T-helper 1 cell treated with Interleukin-12 subunit alpha and Interleukin-12 subunit beta and Interleukin-4 antibody, amounts not matched to agents 30 μg/mL and 1 μg/mL, for 36 hours (primary cell): Measurements from ENCODE around the gene KLHL17.

Experiments used
- H3K27ac Mint-ChIP-seq: one replicate; pipeline ENCODE4 v1.8.0; 2021; ENCODE audit warnings: mild to moderate bottlenecking, mixed read lengths
- H3K27me3 Mint-ChIP-seq: one replicate; pipeline ENCODE4 v1.8.0; 2021; ENCODE audit warnings: low read depth, mixed read lengths
- H3K36me3 Mint-ChIP-seq: one replicate; pipeline ENCODE4 v1.8.0; 2021; ENCODE audit warnings: low read depth, mixed read lengths
- H3K4me1 Mint-ChIP-seq: one replicate; pipeline ENCODE4 v1.8.0; 2021; ENCODE audit warnings: low read depth, mixed read lengths
- H3K4me3 Mint-ChIP-seq: one replicate; pipeline ENCODE4 v1.8.0; 2021; ENCODE audit warnings: mild to moderate bottlenecking, moderate library complexity, mixed read lengths
- H3K9me3 Mint-ChIP-seq: one replicate; pipeline ENCODE4 v1.8.0; 2021; ENCODE audit warnings: mixed read lengths

Gene KLHL17

GRCh38 chr1:918353-918752 is 42.0 kb upstream of the KLHL17 start:
- Mint-ChIP-seq H3K9me3 (no peaks in the 10 kb centered on the region), H3K36me3 (no peaks in the 10 kb centered on the region), H3K4me1 (peaks cover 2% of the 10 kb centered on the region), H3K27me3 (peaks cover 35% of the 10 kb centered on the region), H3K4me3 (no peak overlapping the region), H3K27ac (no peak overlapping the region)

- Mint-ChIP-seq H3K36me3 (no peaks in the 10 kb centered on the region), H3K4me1 (peaks cover 3% of the 10 kb centered on the region), H3K27ac (no peak overlapping the region), H3K9me3 (no peaks in the 10 kb centered on the region), H3K4me3 (no peak overlapping the region), H3K27me3 (peaks cover 37% of the 10 kb centered on the region)
Measured at GRCh38 chr1:918843-919242, 41.5 kb upstream of the KLHL17 start.

GRCh38 chr1:919271-919872 is 41.0 kb upstream of the KLHL17 start:
- Mint-ChIP-seq H3K27me3 (peaks cover 37% of the 10 kb centered on the region), H3K36me3 (no peaks in the 10 kb centered on the region), H3K4me3 (no peak overlapping the region)

GRCh38 chr1:920010-920409 is 40.4 kb upstream of the KLHL17 start:
- H3K36me3 Mint-ChIP-seq, result no peaks in the 10 kb centered on the region

More at GRCh38 chr1:919271-919872, 41.0 kb upstream of the KLHL17 start:
- H3K27ac Mint-ChIP-seq, result no peak overlapping the region
- H3K9me3 Mint-ChIP-seq, result no peaks in the 10 kb centered on the region
- peaks cover 3% of the 10 kb centered on the region for H3K4me1 Mint-ChIP-seq

GRCh38 chr1:920521-920920 is 39.9 kb upstream of the KLHL17 start:
- H3K36me3 Mint-ChIP-seq, result no peaks in the 10 kb centered on the region
- no peak overlapping the region for H3K4me3 Mint-ChIP-seq
- H3K9me3 Mint-ChIP-seq, result no peaks in the 10 kb centered on the region
- no peak overlapping the region for H3K27ac Mint-ChIP-seq
- peaks cover 3% of the 10 kb centered on the region for H3K4me1 Mint-ChIP-seq
- H3K27me3 Mint-ChIP-seq, result peaks cover 33% of the 10 kb centered on the region

More at GRCh38 chr1:920010-920409, 40.4 kb upstream of the KLHL17 start:
- Mint-ChIP-seq H3K27me3 (peaks cover 35% of the 10 kb centered on the region), H3K4me3 (no peak overlapping the region), H3K4me1 (peaks cover 3% of the 10 kb centered on the region), H3K27ac (no peak overlapping the region), H3K9me3 (no peaks in the 10 kb centered on the region)

- Mint-ChIP-seq H3K4me3 (no peak overlapping the region), H3K4me1 (peaks cover 3% of the 10 kb centered on the region), H3K36me3 (no peaks in the 10 kb centered on the region), H3K27me3 (peaks cover 39% of the 10 kb centered on the region), H3K27ac (no peak overlapping the region), H3K9me3 (no peaks in the 10 kb centered on the region)
Measured at GRCh38 chr1:921011-921837, 39.2 kb upstream of the KLHL17 start.

- Mint-ChIP-seq H3K9me3 (no peaks in the 10 kb centered on the region), H3K4me3 (peak within 1 kb of the TSS; percentile 54), H3K27ac (no peak within 1 kb of the TSS), H3K27me3 (peaks cover 52% of the 10 kb centered on the region), H3K4me1 (peaks cover 3% of the 10 kb centered on the region), H3K36me3 (no peaks in the 10 kb centered on the region)
Measured at GRCh38 chr1:923131-923990, 37.0 kb upstream of the KLHL17 start, which contains the start of gene SAMD11. SAMD11 (plus strand) TSS chr1:923923; CDS start chr1:924432, 509 bp downstream.

- Mint-ChIP-seq H3K9me3 (no peaks in the 10 kb centered on the region), H3K27ac (no peak overlapping the region), H3K4me1 (peaks cover 3% of the 10 kb centered on the region), H3K36me3 (no peaks in the 10 kb centered on the region), H3K4me3 (no peak overlapping the region), H3K27me3 (peaks cover 52% of the 10 kb centered on the region)
Measured at GRCh38 chr1:923991-924655, 36.3 kb upstream of the KLHL17 start.

GRCh38 chr1:924656-925560 is 35.5 kb upstream of the KLHL17 start:
- Mint-ChIP-seq H3K36me3 (no peaks in the 10 kb centered on the region), H3K27ac (no peak overlapping the region), H3K4me3 (no peak overlapping the region), H3K9me3 (no peaks in the 10 kb centered on the region), H3K27me3 (peaks cover 52% of the 10 kb centered on the region), H3K4me1 (peaks cover 3% of the 10 kb centered on the region)

- H3K27me3 Mint-ChIP-seq, result peaks cover 44% of the 10 kb centered on the region
- no peak overlapping the region for H3K4me3 Mint-ChIP-seq
- peaks cover 3% of the 10 kb centered on the region for H3K4me1 Mint-ChIP-seq
- no peaks in the 10 kb centered on the region for H3K9me3 Mint-ChIP-seq
- peak overlapping the region; percentile 49 for H3K27ac Mint-ChIP-seq
- H3K36me3 Mint-ChIP-seq, result no peaks in the 10 kb centered on the region
Measured at GRCh38 chr1:925561-926421, 34.6 kb upstream of the KLHL17 start.

GRCh38 chr1:927234-927633 is 33.1 kb upstream of the KLHL17 start:
- H3K27me3 Mint-ChIP-seq, result peaks cover 41% of the 10 kb centered on the region
- no peaks in the 10 kb centered on the region for H3K9me3 Mint-ChIP-seq
- H3K27ac Mint-ChIP-seq, result no peak overlapping the region
- no peaks in the 10 kb centered on the region for H3K36me3 Mint-ChIP-seq
- H3K4me3 Mint-ChIP-seq, result no peak overlapping the region
- peaks cover 3% of the 10 kb centered on the region for H3K4me1 Mint-ChIP-seq

- H3K4me3 Mint-ChIP-seq, result no peak overlapping the region
- H3K27ac Mint-ChIP-seq, result no peak overlapping the region
- H3K9me3 Mint-ChIP-seq, result no peaks in the 10 kb centered on the region
- peaks cover 36% of the 10 kb centered on the region for H3K27me3 Mint-ChIP-seq
- H3K4me1 Mint-ChIP-seq, result peaks cover 3% of the 10 kb centered on the region
- H3K36me3 Mint-ChIP-seq, result no peaks in the 10 kb centered on the region
Measured at GRCh38 chr1:927748-928147, 32.6 kb upstream of the KLHL17 start.
